T-helper 2 cell treated with Interferon-gamma antibody and Interleukin-4, amounts not matched to agents 5 μg/mL and 100 μg/mL, for 36 hours (primary cell): ENCODE data around the gene SIAH1.
A peak's percentile ranks its signal among the peaks of the same experiment; 100 is the strongest.

Source experiments
- DNase-seq: peaks from one replicate; pipeline ENCODE4 v3.0.0; 2021; ENCODE audit warnings: low spot score
- H3K27ac Mint-ChIP-seq: one replicate; pipeline ENCODE4 v1.8.0; 2021; ENCODE audit warnings: mild to moderate bottlenecking, mixed read lengths
- H3K27me3 Mint-ChIP-seq: one replicate; pipeline ENCODE4 v1.8.0; 2021; ENCODE audit warnings: low read depth, mixed read lengths
- H3K36me3 Mint-ChIP-seq: one replicate; pipeline ENCODE4 v1.8.0; 2021; ENCODE audit warnings: low read depth, mixed read lengths
- H3K4me1 Mint-ChIP-seq: one replicate; pipeline ENCODE4 v1.8.0; 2021; ENCODE audit warnings: low read depth, mixed read lengths
- H3K4me3 Mint-ChIP-seq: one replicate; pipeline ENCODE4 v1.8.0; 2022; ENCODE audit warnings: mild to moderate bottlenecking, moderate library complexity, mixed read lengths
- H3K9me3 Mint-ChIP-seq: one replicate; pipeline ENCODE4 v1.8.0; 2021; ENCODE audit warnings: mixed read lengths

SIAH1 gene

DNA sequence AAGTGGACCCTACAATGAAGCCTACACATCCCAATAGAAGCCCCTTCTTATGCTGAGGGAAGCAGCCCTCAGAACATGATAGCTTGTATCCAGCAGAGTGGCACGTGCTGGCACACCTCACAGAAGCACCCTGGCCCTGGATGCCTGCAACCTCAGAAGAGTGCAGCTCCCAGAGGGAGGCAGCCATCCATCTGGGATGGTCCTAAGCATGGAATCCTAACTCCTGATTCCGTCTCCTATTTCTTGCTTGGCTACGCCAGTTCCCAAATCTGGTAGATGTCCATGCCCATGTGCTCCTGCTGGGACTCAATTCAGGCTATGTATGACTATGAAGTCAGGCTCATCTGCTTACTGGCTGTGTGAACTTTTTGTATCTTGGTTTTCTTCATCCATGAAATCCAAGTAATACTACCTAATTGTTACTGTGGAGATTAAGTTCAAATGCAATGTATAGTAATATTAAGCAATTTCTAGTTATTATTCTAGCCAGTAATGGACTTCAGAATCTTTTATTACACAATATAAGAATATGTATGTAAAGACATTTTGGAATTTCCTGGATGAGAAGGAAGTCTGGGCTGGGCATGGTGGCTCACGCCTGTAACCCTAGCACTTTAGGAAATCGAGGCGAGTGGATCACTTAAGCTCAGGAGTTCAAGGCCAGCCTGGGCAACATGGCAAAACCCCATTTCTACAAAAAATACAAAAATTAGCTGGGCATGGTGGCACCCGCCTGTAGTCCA, 32.4 kb downstream of the SIAH1 start:
- Mint-ChIP-seq H3K9me3 (no peaks in the 10 kb centered on the region), H3K27ac (no peak overlapping the region), H3K27me3 (no peaks in the 10 kb centered on the region), H3K4me1 (peaks cover 11% of the 10 kb centered on the region), H3K4me3 (no peak overlapping the region), H3K36me3 (peaks cover 39% of the 10 kb centered on the region)
- no peak for DNase-seq

DNA sequence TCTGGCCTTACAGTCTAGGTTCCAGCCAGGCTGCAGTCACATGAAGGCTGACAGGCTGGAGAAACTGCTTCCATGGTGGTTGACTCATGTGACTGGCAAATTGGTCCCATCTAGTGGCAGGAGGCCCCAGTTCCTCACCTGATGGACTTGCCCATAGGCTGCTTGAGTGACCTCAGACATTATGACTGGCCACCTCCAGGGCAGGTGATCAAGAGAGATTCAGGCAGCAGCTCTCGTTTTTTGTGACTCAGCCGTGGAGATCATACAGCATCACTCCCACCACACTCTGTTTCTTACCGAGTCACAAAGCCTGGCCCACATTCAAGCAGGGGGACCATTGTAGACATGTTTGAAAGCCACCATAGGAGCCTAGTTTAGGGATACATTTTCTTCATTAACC, 34.5 kb downstream of the SIAH1 start:
- Mint-ChIP-seq H3K36me3 (peaks cover 43% of the 10 kb centered on the region), H3K27ac (no peak overlapping the region), H3K27me3 (no peaks in the 10 kb centered on the region), H3K4me3 (no peak overlapping the region), H3K4me1 (peaks cover 10% of the 10 kb centered on the region), H3K9me3 (no peaks in the 10 kb centered on the region)
- DNase-seq = no peak

DNA sequence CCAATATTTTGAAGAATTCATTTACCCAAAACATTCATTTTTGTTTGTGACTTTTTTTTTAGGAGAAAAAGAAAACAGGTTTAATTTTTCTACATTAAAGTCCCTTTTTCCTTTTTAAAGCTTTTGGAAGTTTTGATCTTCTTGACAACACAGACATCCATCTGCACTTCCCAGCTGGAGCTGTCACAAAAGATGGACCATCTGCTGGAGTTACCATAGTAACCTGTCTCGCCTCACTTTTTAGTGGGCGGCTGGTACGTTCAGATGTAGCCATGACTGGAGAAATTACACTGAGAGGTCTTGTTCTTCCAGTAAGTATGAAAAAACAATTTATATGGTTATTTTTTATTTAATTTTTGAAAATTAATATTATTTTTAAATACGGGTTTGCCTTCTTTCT, 37.2 kb downstream of the SIAH1 start:
- H3K36me3 Mint-ChIP-seq = peaks cover 33% of the 10 kb centered on the region
- H3K4me3 Mint-ChIP-seq = no peak overlapping the region
- no peak for DNase-seq
- H3K4me1 Mint-ChIP-seq = no peaks in the 10 kb centered on the region
- H3K27me3 Mint-ChIP-seq = no peaks in the 10 kb centered on the region
- H3K27ac Mint-ChIP-seq = no peak overlapping the region
- H3K9me3 Mint-ChIP-seq = no peaks in the 10 kb centered on the region

DNA sequence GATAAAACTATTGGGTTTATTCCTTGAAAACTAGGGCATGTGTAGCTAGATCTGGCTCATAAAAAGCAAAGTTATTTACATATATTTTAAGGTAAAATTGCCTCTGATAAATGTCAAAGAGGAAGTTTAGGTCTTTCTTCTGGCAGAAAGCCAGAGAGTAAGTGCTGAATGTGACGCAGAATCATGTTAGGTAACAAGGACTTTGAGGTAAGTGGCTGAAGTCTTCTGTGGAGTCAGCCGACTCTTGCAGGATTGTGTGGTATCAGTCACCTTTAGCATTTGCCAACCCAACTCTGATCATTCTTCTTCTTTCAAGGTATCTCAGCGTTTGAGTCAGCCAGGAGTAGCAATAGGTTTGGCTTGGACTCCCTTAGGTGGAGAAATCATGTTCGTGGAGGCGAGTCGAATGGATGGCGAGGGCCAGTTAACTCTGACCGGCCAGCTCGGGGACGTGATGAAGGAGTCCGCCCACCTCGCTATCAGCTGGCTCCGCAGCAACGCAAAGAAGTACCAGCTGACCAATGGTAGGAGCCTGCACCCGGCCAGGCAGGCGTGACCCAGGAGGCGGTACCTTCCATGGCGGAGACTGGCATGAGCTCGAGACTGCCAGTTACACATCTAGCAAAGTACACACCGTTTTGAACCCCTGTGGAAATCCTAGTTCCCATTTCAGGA, 37.9 kb downstream of the SIAH1 start:
- no peak for DNase-seq
- peaks cover 34% of the 10 kb centered on the region for H3K36me3 Mint-ChIP-seq
- no peak overlapping the region for H3K27ac Mint-ChIP-seq
- no peaks in the 10 kb centered on the region for H3K9me3 Mint-ChIP-seq
- no peaks in the 10 kb centered on the region for H3K27me3 Mint-ChIP-seq
- no peak overlapping the region for H3K4me3 Mint-ChIP-seq
- no peaks in the 10 kb centered on the region for H3K4me1 Mint-ChIP-seq

DNA sequence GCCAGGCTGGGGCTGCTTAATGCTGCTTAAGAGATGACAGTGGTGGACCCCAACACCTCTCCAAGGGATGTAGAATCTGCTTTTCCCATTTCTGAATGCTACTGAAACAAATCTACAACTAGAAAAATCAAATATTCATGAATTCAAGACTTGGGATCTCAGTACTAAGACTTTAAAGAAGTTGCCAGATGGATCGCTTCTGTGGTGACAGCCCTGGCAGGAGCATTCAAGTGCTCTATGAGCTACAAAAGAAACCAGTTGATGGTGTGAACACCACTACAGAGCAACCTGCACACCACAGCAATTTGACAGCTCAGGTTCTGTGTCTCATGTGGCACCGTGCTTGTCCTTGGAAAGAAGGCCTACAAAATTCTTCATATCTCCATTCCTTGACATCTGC, 42.6 kb downstream of the SIAH1 start:
- H3K4me3 Mint-ChIP-seq = no peak overlapping the region
- H3K27me3 Mint-ChIP-seq = no peaks in the 10 kb centered on the region
- no peaks in the 10 kb centered on the region for H3K9me3 Mint-ChIP-seq
- no peak overlapping the region for H3K27ac Mint-ChIP-seq
- peaks cover 43% of the 10 kb centered on the region for H3K36me3 Mint-ChIP-seq
- DNase-seq = no peak
- H3K4me1 Mint-ChIP-seq = peaks cover 15% of the 10 kb centered on the region

DNA sequence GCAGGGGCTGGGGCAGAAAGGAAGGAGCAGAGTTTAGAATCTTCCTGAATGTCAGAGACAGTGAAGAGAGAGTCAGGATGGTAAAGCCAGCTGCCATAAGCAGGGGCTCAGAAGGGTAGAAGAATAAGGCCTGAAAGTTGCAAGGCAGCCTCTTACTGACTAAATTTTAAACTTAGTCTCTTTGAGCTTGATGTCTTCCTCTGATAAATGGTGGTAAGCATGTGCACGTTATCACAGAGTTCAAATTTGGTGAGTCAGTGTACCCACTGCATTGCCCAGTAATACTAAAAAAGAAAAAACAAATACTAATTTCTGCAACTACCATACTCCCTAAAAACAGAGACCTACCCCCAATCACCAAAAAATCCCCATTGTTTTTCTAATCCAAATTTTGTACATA, 45.2 kb downstream of the SIAH1 start:
- Mint-ChIP-seq H3K4me3 (peak overlapping the region; percentile 25), H3K9me3 (no peaks in the 10 kb centered on the region), H3K27me3 (no peaks in the 10 kb centered on the region), H3K4me1 (peaks cover 15% of the 10 kb centered on the region), H3K36me3 (peaks cover 57% of the 10 kb centered on the region), H3K27ac (peak overlapping the region; percentile 37)
- DNase-seq = peak; percentile 26

DNA sequence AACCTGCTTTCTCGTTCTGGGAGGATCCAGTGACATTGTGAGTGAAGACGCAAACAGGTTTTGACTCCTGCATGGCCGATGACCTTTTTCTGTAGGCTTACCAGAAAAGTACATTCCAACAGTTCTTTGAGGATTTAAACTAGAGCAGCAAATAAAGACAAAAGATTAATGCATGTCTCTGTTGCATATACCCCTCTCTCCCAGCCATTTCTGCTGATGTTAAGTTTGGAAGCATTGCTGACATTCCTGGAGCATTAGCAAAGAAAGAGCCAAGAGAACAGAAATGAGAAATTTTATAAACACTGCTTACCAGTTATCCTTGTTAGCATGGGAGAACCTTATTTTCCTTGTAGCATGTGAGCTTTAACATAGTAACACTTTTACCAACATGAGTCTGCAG, 49.3 kb downstream of the SIAH1 start:
- Mint-ChIP-seq H3K27me3 (no peaks in the 10 kb centered on the region), H3K9me3 (no peaks in the 10 kb centered on the region), H3K36me3 (peaks cover 48% of the 10 kb centered on the region), H3K27ac (no peak overlapping the region), H3K4me1 (peaks cover 15% of the 10 kb centered on the region), H3K4me3 (no peak overlapping the region)
- no peak for DNase-seq

DNA sequence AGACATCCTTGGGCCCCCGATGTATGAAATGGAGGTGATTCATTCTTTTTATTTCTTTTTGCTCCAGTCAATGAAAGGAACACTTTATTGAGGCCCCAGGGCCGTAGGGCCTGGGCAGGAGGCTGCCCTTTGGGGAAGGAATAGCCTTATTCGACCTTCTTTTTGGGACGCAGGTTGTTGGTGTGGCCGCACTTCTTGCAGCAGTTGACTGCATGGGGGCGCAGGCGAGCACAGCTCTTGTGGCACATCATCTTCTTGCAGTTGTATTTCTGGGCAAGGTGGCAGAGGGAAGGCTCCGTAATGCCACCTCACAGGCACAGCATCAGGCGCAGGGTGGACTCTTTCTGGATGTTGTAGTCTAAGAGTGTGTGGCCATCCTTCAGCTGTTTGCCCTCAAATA, 50.9 kb downstream of the SIAH1 start:
- Mint-ChIP-seq H3K9me3 (no peaks in the 10 kb centered on the region), H3K4me1 (peaks cover 5% of the 10 kb centered on the region), H3K27me3 (no peaks in the 10 kb centered on the region), H3K36me3 (peaks cover 41% of the 10 kb centered on the region), H3K4me3 (no peak overlapping the region), H3K27ac (no peak overlapping the region)
- DNase-seq = no peak

DNA sequence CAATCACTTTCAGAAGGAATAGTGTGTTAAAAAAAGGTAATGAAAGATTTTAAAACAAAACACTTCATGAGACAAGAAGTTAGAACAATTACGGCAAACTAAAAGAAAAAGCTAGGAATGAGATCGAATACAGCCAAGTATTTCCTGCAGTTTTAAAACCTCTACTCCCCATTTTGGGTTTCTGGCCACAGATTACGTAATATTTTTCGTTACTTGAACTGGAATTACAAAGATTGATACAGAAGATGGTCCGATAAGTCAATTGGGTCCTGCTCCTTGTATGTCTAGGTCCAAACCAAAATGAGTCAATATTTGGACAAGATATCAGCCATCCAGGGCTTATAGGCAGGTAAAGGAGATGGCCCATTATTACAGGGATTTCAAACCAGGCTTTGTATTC, 52.2 kb downstream of the SIAH1 start:
- Mint-ChIP-seq H3K4me1 (no peaks in the 10 kb centered on the region), H3K36me3 (peaks cover 34% of the 10 kb centered on the region), H3K4me3 (no peak overlapping the region), H3K27ac (no peak overlapping the region), H3K9me3 (no peaks in the 10 kb centered on the region), H3K27me3 (no peaks in the 10 kb centered on the region)
- DNase-seq = no peak

DNA sequence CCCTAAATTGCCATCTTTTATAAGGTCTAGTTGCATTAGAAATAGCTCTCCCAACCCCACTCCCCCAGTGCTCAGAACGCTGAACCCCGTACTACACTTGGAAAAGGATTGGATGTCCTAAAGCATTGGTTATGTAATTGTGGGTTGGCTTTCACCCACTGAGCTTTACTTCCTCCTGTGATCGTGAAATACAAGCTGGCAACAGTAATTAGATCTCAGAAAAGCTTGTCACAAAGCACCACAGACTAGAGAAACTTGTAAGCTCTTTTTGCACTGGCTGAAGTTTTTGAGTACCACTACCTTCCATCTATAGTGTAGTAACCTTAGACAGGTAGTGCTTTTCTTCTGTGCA, 54.4 kb downstream of the SIAH1 start:
- DNase-seq = no peak
- Mint-ChIP-seq H3K4me3 (no peak overlapping the region), H3K27me3 (no peaks in the 10 kb centered on the region), H3K9me3 (no peaks in the 10 kb centered on the region), H3K4me1 (peaks cover 2% of the 10 kb centered on the region), H3K36me3 (peaks cover 24% of the 10 kb centered on the region), H3K27ac (no peak overlapping the region)

DNA sequence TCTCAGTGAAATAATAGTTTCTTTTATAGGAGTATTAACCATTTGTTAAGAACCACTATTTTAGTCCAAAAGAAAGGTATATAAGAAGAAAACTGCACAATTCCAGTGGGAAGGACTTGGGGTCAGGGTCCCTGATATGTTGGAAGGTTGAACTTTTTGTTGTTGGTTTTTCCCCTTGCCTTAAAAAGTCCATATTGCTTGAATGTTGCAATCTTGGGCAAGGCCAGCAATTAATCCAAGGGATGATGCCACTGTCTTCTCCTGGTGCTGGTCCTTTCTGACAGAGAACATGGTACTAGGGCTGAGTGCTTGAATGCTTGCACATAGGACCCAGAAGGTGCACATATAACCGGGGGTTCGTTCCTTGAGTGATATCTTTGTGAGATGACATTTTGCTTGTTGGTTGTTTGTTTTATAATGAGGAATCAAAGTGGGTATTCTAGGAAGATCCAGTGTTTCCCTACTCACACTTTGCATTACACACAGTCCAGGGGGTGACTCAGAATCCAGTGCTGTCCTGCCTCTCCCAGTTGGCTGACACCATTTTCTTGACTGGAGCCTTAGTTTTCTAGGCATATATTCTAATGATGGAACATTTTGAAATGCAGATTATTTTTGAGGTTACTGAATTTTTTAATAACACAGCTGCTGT, 54.9 kb downstream of the SIAH1 start:
- Mint-ChIP-seq H3K36me3 (peaks cover 21% of the 10 kb centered on the region), H3K27ac (no peak overlapping the region), H3K27me3 (no peaks in the 10 kb centered on the region), H3K9me3 (no peaks in the 10 kb centered on the region), H3K4me3 (no peak overlapping the region), H3K4me1 (peaks cover 2% of the 10 kb centered on the region)
- DNase-seq = no peak

DNA sequence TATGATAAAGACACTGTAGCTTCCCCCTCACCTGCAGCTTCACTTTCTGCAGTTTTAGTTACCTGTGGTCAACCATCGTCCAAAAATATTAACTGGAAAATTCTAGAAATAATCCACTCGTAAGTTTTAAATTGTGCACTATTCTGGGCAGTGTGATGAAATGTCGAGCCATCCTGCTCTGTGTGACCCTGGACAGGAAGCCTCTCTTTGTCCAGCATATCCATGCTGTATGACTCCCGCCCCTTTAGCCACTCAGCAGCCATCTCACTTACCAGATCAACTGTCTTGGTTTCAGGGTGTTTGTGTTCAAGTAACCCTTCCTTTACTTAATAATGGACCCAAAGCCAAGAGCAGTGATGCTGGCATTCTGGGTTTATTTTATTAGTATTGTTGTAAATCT, 56.1 kb downstream of the SIAH1 start:
- peaks cover 16% of the 10 kb centered on the region for H3K36me3 Mint-ChIP-seq
- peaks cover 3% of the 10 kb centered on the region for H3K4me1 Mint-ChIP-seq
- no peaks in the 10 kb centered on the region for H3K9me3 Mint-ChIP-seq
- DNase-seq = no peak
- H3K4me3 Mint-ChIP-seq = no peak overlapping the region
- H3K27me3 Mint-ChIP-seq = no peaks in the 10 kb centered on the region
- no peak overlapping the region for H3K27ac Mint-ChIP-seq

DNA sequence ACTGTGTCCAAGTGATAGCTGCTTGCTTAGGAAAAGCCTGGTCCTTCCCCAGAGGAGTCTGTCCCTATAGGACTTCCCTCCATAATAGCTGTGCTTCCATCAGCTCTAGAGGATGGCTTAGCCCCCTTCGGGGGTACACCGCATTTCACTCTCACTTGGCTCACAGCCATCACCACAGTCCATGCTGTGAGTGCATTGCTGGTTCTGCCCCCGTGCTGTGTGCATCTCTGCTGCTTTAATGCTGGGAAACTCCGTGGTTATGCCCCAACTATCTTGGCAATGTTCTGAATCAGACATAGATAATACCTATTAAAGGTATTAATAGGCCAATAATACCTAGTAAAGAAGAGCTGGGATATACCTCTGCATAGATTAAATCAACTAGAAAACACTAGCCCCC, 58.3 kb downstream of the SIAH1 start:
- Mint-ChIP-seq H3K4me3 (no peak overlapping the region), H3K27me3 (no peaks in the 10 kb centered on the region), H3K27ac (no peak overlapping the region), H3K36me3 (peaks cover 21% of the 10 kb centered on the region), H3K4me1 (peaks cover 10% of the 10 kb centered on the region), H3K9me3 (no peaks in the 10 kb centered on the region)
- no peak for DNase-seq
